AG20443 (cell line): Measurements from ENCODE around the gene CHI3L1.
A peak's percentile ranks its signal among the peaks of the same experiment; 100 is the strongest.
"Not testable (repeated sequence)": the region's sequence is repeated elsewhere in the genome, so short reads cannot be mapped to it uniquely, and the experiment has no call there.

ENCODE experiments used
- DNase-seq: peaks from one replicate; pipeline ENCODE4 v3.0.0; 2012; ENCODE audit warnings: low spot score, mixed read lengths

The CHI3L1 gene

DNA sequence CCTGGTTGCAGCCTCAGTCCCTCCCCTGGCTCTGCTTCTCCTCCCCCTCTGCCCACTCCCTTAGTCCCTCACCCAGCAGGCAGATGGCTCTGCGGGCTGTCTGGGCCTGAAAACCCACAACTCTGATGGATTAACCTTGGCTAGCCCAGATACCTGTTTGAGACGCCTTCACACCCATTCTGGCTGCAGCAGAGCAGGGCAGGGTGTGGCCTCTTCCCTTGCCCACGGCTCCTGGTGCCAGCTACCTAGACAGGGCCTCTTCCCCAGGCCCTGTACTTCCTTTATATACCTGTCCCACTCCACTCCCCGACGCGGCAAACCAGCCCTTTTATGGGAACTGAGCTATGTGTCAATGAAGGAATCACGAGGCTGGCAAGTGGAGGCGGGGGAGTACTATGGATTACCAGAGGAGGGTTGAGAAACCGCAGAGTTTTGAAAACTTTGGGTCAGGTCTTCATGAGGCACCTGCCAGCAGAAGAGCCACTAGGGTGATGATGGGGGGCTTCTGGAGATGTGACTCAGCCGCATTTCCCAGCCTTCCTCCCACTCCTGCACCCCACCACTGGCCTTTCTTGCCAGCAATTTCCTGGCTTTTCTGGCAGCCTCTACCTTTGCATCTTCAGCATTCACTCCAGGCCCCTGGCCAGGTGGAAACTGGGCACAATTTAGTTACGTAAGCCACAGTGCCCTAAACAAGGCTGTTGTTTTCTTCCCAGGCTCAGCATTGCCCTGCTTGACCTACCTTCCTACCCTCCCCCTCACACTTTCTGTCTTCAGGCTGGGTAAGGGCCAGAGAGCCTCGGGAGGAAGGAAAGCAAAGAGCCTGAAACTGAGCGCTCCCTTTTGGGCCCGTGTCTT, at the start of gene CHI3L1:
Gene CHI3L1 (minus strand): TSS at position 259 of the 858 bp plus-strand sequence. CDS start 81 bp downstream, at position 178.
- DNase-seq, result no peak

DNA sequence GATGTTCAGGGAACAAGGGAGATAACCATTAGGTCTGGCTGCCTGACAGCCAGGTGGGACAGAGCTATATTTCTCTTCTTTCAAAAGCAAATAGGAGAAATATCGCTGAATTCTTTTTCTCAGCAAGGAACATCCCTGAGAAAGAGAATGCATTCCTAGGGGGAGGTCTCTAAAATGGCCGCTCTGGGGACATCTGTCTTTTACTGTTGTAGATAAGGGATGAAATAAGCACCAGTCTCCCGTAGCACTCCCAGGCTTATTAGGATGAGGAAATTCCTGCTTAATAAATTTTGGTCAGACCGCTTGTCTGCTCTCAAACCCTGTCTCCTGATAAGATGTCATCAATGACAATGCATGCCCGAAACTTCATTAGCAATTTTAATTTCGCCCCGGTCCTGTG, 48.4 kb upstream of the CHI3L1 start:
- DNase-seq, result not testable (repeated sequence)

DNA sequence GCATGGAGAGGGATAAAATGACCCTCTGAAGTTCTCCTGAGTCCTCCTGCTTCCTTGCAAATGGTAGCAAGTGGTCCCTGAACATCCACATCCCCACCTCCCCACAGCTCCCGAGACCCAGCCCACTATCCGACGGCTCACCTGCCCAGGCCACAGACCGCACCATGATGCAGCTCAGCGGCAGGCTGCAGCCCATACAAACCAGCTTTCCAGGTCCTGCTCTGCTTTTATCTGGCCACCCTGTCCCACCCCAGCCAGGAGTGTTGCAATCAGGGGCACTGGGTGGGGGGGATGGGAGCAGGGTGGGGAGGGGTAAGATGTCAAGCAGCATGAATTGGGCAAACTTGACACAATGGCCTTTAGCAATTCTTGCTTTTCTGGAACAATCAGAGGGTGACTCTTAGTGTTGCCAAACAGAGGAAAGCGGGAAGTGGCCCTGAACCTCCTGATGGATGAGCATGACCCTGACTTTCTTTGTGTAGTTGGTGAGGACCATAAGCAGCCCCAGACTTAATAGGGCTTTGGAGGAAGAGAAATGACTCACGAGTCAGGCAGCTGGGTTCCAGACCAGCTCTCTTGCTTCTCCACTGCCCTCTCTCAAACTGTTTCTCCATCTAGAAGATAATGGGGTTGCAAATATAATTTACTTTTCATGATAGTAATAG, 43.1 kb upstream of the CHI3L1 start, which contains the start of gene CHIT1:
Gene CHIT1 (minus strand): TSS at position 203 of the 665 bp plus-strand sequence. CDS start 37 bp downstream, at position 166.
- peak; percentile 49 for DNase-seq

DNA sequence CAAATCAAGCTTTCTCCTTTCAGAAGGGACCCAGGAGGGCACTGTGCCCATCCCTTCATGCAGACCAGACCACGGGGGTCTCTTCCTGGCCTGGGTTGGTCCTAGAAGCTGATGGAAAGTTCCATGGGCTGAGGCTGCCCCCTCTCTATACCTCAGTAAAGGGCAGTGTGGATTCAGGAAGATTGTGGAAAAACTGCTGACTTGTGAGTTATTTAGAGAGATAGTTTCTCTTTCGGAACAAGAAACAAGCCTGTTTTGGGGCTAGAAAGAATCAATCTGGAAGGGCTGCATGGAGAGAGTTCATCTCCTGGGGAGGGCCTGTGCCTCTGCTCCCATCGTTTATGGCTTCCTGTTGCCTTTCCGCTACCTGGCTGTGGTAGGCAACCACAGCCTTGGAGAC, 42.2 kb upstream of the CHI3L1 start:
- DNase-seq, result peak; percentile 3

DNA sequence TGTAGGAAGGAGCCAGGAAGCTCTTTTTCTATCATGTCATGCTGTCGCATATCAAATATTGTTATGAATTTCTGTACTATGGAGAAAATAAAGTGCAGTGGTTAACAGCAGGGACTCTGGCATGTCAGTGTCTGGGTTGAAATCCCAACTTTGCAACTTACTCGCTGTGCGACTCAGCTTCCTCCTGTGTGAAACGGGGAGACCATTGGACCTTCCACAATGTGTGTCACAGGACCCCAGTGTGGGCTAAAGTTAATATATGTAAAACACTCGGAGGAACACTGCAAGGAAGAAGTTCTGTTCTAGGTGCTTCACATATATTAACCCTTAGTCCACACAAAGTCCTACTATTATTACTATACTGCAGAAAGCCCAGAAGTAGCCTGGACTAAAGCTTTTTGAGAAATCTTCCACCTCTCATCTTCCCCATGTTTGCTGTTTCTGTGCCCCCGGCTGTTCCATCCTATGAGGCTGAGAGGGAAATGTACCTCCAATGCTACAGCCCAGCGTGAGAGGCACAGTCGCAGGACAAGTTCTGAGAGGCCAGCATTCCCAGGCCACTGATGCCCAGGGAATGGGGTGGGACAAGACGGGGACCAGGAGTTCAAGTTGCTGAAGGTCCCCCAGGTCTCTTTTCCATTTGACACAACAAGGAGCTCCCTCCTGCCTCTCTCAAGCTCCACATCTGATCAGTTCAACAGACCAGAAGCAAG, 41.0 kb upstream of the CHI3L1 start:
- no peak for DNase-seq

DNA sequence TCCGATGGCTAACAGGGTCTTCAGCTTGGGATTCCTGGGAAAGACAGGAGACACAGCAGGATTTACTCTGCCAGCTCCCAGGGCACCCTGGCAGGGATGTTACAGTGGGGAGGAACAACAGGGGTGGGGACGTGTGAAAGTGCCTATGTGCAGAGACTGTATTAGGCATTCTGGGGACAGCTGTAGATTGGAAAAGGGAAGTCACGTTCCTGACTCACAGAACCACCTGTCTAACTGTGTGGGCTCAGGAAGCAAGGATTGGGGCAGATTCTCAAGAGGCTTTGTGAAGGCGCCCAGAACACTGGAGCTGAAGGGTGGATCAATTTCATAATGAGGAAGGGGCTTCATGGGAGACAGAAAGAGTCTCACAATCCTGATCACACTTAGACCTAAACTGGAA, 38.6 kb upstream of the CHI3L1 start:
- no peak for DNase-seq

DNA sequence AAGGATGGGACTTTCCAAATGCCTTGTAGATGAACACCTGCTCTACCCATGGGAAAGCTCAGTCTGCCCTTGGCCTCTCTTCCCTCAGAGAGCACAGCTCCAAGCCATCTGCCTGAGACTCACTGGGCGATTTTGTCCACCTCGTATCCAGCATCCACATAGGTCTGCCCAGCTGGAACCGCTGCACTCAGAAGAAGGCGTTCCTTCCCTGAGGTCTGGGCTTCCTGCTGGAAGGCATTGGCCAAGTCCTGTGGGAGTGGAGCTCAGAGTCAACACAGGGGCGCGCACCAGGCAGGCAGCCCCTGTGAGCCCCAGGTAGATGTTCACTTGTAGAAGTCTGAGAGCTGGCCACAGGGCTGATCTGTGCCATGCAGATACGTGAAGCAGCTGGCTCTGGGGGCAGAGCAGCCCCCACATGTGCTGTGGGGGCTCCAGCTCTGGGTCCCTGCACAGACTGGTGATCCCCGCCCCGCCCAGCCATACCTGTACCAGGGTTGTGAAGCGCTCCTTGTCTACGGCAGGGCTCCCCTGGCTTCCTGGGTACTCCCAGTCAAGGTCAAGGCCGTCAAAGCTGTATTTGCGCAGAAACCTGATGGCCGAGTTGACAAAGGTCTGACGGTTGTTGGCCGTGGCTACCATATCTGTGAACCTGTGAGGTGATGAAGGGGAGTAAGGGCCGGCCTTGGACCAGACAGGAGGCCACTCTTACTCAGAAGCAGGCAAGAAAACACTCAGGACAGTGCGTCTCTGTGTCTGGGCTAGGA, 36.7 kb upstream of the CHI3L1 start:
- DNase-seq, result no peak

DNA sequence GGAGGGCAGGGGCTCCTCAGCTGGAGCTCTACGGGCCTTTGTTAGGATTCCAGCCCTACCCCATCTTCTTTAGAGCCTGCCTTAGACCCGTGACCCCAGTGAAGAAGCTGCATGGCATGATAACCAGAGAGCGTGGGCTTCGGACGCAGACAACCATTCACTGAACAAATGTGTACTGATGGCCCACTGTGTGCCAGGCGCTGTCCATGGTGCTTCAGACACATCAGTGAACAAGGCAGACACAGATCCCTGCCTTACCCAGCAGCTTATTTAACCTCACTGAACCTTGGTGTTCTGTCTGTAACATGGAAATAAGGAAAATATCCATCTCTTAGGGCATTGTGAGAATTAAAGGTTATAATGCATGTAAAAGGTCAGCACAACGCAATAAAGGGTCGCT, 33.4 kb upstream of the CHI3L1 start:
- no peak for DNase-seq

DNA sequence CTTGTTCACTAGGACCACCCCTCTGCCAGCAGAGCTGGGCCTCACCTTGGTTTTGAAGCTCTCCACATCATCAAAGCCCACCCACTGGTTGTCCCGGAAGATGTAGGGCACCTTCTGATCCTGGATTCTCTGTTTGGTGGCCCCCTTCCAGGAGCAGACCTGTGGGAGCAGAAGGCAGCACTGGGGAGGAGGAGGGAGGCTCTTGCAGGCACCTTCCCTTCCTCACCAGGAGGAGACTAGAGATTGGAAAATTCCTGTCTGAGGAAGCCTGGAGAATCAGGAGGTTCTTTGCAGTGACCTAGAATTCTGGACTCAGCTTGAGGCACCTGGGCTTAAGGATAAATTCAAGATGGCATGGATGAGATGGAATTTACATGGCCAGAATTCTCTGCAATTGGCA, 32.7 kb upstream of the CHI3L1 start:
- DNase-seq, result no peak

DNA sequence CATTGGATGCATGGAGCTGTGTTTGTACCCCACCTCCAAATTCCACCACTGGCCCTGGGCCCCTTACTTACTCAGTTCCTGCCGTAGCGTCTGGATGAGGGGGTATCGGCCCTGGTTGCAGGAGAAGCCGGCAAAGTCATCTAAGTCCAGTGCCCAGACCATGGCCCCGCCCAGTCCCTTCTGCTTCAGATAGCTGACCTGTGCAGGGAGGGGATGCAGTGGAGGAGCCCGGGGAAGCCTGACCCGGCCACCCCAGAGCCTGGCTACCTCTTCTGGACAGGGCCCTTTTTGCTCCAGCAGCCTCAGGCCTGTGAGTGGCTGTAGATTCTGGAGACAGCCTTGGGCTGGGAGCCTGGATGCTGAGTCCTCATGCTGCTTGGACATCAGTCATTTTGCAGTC, 31.2 kb upstream of the CHI3L1 start:
- DNase-seq, result no peak

DNA sequence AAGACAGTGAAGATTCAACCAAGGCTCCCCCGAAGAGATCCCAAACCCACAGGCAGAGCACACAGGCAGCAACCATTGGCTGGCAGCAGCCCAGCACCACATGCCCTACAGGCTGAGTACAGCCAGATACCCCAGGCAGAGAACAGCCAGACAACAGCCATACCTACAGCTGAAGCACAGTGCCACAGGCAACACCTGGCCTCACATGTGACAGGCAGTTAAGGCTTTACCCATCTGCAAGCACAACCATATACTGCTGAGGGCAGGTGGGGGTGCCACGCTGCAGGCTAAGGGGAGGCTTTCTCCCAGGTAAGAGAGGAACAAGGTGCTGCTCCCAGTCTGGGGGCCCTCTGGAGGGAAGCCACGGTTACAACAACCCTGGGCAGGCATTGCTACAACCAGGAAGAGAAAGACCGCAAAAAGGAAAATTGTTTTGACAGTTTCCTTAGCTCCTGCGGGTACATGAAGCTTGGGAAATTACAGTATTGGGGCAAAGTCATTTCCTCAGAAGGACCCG, 30.7 kb upstream of the CHI3L1 start:
- DNase-seq, result no peak

DNA sequence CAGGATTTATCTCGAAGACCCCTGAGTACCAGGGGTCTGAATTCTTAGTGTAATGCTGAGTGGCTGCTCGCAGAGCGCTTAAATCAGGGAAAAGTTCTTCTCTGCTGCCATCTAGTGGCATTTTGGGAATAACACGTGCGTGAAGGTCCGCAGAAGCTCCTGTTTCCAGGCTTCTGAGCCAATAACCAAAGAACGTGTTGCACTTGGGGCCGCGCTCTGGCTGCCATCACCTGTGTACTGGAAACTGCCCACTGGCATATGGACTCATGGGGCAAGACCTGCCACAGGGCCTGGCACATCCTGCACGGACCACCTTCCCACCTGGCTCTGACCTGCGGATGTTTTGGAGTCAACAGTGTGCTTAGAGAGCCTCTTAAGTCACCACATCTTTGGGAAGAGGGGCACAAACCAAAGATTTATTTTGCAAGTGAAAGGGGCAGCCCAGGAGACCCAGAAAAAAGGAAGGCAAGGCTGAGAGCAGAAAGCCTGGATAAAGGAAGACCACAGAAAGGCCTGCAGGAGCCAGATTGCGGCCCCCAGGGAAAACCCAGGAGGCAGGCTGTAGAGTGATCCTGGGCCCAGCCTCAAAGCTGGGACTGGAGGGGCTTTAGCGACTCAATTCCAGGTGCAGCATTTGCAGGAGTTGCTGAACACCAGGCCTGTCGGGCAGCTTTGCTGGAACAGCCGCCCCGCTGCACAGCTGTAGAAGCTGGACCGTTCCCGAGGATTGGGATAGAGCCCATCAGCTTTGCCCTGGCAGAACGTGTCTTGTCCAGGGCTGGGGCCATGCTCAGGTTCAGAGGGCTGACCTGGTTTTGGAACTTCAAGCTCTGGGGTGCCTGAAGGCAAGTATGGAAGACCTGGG, 30.0 kb upstream of the CHI3L1 start:
- peak; percentile 81 for DNase-seq

DNA sequence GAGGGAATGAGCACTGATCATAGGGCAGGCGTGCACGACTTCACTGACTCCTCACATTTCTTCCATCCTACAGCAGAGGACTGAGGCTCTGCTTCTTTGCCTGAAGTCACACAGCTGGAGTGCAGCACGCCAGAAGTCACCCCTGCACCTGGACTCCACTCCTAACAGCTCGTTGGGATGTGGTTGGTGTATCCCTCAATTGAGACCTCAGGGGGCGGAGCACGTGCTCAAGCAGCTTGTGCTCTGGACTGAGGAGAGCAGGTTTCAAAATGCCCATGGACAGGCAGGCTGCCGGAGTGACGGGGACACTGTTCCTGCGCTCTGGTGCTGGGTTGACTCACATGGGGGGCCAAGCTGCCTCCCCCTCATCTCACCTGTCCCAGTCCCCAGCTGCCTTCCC, 29.1 kb upstream of the CHI3L1 start:
- no peak for DNase-seq

DNA sequence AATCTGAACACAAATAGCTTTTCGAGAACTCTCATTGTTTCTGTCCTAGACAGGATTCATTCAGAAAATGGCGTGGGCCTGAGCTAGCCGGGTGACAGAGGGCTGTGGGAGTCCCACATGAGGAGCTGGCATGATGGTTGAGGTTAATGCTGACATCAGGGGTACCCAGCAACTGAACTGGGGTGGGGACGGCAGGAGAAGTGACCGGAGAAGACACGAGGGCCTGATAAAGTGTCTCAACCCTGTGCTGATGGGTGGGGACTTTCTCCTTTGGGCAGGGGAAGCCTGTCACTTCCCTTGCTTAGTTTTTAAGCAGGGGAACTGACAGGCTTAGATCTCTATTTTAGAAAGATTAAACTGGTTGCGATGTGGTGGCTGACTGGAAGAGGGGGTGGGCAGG, 28.4 kb upstream of the CHI3L1 start:
- no peak for DNase-seq

DNA sequence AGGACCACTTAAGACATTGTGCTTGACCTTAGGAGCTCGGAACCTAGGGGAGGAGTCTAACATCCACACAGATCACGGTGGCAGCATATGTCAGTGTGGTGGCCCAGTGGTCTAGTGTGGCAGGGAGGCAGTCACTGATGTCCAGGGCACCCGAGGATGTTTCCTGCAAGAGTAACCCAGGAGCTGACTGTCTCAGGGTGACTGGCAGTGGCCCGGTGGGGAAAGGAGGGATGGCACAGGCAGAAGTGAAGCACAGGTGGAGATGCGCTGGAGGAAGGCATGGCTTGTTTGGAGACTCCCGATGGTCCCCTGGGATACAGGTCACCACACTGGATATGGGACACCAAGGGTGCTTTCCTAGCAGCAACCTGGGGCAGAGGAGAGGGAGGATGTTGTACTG, 26.6 kb upstream of the CHI3L1 start:
- DNase-seq, result no peak

DNA sequence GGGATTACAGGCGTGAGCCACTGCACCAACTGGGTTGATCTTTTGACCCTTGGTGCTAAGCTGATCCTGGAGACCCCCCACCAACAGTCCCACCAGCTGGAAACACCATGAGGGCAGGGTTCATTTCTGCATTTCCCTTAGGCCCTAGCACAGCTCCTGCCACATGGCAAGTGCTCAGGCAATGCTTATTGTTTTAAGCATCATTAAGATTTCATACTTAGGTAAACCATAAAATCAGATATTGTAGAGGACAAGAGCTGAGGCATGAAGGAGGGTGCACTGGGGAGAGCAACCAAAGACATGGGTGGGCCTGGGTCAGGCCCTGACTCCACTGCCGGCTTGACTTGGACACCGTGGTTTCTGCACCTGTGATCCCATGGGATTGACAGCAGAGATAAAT, 25.3 kb upstream of the CHI3L1 start:
- no peak for DNase-seq

DNA sequence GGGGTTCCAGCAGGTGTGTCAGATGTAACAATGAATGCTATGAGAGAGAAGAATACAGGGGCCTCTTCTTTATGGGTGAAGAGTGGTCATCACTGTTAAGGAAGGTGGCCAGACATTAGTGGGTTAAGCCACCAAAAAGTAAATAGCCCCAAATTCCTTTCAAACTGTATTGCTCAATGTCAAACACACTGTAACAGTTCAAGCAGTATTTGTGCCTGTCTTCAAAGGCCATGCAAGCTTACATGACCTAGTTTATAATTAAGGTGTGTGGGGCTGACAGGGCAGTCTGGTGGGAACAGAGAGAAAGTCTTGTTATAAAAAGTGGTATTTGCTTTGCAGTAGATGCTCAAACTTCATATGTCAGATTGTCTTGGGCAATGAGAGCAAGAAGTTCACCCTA, 24.5 kb upstream of the CHI3L1 start:
- no peak for DNase-seq

DNA sequence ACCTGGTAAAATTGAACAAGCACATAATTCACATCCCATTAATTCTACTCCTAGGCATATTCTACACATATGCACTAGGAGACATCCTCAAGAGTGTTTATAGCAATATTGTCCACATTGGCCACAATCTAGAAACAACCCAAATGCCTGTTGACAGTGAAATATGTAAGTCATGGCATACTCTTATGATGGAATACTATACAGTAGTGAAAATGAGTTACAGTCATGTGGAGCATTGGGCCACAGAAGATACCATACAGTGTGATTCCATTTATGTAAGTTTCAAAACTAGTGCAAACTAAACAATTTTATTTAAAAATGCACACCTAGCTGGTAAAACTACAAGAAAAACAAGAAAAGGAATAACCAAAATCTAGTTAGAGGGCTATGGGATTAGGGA, 23.8 kb upstream of the CHI3L1 start:
- DNase-seq, result no peak

DNA sequence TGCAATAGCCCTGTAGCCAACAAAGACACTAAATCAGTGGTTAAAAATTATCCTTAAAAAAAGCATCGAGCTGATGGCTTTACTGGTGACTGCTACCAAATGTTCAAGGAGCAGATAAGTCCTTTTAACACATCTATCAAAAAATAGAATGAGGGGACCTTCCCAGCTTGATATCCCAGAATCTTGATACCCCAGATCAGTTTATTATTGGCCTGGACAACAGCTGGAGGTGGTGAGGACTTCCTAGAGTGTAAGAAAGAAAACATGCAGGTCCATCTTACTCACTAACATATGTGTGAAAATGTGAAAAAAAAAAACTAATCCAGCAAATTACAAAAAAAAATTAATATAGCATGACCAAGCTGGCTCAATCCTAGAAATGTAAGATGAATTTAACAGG, 21.7 kb upstream of the CHI3L1 start:
- no peak for DNase-seq

DNA sequence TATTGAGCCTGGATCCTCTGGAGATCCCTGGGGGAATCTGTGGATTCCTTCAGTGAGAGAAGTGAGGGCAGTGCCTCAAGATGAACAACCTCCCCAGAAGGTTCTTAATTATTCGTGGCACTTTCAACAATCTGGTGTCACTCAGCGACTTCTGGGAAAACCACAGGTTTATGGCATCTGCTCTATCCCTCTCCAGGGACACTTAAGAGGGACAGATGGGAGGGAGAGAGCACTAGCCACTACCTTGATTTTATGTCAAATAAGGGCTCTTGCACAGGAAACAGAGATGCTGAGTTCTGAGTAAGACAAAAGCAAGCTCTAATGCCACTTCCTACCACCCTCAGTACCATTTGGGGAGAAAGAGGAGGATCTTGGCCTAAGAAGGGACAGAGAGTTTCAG, 21.2 kb upstream of the CHI3L1 start:
- no peak for DNase-seq

DNA sequence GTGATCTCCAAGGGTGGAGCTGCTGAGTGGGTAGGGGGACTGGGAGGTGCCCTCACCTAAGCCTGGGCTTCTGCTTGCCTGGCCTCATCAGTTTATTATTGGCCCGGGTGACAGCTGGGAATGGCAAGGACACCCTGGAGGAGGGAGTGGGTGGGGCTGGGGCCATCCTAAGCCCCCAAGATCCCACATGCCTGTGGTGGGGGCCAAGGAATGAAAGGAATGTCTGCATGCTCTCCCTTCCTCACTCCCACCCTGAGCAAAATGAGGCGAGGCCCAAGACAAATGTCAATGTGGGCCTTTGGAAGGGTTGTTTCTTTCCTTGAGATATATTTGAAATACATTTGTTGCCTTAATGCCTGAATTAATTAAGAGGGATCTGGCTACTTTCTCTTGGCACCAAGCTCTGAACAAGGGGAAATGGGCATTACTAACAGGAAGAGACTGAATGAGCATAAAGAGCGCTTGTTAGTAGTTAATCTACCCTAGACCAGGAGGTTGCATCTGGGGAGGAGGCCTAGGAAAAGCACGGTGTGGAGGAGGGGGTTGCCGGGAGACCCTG, 19.7 kb upstream of the CHI3L1 start:
- no peak for DNase-seq
